ENCODE measurements around the gene RGCC.
"Not testable (repeated sequence)": the region's sequence is repeated elsewhere in the genome, so short reads cannot be mapped to it uniquely, and the experiment has no call there.

RGCC gene

GRCh38 chr13:41427666-41428065, 29.7 kb upstream of the RGCC start:
- DNase-seq (ENCODE audit: extremely low read depth, low read depth) = no peak
- TF ChIP-seq, protein P1, sequence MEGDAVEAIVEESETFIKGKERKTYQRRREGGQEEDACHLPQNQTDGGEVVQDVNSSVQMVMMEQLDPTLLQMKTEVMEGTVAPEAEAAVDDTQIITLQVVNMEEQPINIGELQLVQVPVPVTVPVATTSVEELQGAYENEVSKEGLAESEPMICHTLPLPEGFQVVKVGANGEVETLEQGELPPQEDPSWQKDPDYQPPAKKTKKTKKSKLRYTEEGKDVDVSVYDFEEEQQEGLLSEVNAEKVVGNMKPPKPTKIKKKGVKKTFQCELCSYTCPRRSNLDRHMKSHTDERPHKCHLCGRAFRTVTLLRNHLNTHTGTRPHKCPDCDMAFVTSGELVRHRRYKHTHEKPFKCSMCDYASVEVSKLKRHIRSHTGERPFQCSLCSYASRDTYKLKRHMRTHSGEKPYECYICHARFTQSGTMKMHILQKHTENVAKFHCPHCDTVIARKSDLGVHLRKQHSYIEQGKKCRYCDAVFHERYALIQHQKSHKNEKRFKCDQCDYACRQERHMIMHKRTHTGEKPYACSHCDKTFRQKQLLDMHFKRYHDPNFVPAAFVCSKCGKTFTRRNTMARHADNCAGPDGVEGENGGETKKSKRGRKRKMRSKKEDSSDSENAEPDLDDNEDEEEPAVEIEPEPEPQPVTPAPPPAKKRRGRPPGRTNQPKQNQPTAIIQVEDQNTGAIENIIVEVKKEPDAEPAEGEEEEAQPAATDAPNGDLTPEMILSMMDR (IDR thresholded peaks at IDR 0.05; ENCODE audit: low read depth, low read length) = no peak

GRCh38 chr13:41428155-41428554, 29.2 kb upstream of the RGCC start:
- no peak for DNase-seq (ENCODE audit: extremely low read depth, low read depth)
- TF ChIP-seq, protein P1 (IDR thresholded peaks at IDR 0.05; ENCODE audit: low read depth, low read length) = peak; percentile 33

DNA sequence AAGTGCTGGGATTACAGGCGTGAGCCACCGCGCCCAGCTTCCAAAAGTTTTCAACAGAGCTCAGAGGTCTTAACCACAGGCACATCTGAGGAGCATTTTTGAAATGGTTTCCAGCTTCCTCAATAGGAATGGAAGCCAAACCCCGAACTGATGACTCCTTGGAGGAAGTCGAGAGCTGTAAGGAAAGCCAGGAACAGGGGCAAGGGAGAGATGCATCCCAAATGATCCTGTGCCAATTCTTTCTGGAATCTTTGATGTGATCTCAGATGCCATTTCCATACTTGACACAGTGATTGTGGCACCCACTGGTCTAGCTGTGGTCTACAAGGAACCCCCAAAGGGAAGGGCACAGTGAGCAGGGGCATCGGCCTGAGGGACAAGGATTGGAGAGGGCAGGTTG, 23.3 kb upstream of the RGCC start:
- DNase-seq (ENCODE audit: extremely low read depth, low read depth) = not testable (repeated sequence)

- no peak for DNase-seq (ENCODE audit: extremely low read depth, low read depth)
- TF ChIP-seq, protein P1 (IDR thresholded peaks at IDR 0.05; ENCODE audit: low read depth, low read length) = no peak
Measured at GRCh38 chr13:41434831-41435520, 22.4 kb upstream of the RGCC start.

DNA sequence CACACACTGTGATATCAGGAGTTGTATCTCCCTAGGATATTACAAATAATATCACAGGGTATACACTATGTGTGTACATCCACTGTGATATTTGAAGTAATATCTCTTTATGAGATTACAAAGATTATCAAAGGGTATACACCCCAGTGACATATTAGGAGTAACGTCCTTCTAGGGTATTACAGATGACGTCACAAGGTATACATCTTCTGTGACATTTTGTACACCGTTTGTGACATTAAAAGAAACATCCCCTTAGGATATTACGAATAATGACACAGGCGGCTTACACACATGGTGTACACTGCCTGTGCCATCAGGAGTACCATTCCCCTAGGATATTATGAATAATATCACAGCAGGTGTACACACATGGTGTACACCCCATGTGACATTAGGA, 13.4 kb upstream of the RGCC start:
- TF ChIP-seq, protein P1 (IDR thresholded peaks at IDR 0.05; ENCODE audit: low read depth, low read length) = no peak
- no peak for DNase-seq (ENCODE audit: extremely low read depth, low read depth)

DNA sequence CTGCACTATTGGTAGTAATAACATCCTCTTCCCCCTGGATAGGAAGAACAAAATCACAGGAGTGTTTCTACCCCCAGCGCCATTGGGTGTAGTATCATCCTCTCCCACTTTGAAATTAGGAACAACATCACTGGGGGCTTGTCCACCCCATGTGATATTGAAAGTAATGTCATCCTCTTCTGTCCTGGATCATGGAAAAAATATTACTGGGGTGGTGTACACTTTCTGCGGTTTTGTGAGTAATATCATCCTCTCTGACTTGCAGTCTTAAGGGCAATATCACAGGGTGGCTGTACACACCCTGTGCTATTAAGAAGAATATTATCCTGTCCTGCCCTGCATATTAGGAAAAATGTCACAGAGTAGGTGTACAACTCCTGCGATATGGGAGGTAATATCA, 4.9 kb upstream of the RGCC start:
- TF ChIP-seq, protein P1 (IDR thresholded peaks at IDR 0.05; ENCODE audit: low read depth, low read length) = no peak
- no peak for DNase-seq (ENCODE audit: extremely low read depth, low read depth)

- TF ChIP-seq, protein P1 (IDR thresholded peaks at IDR 0.05; ENCODE audit: low read depth, low read length) = no peak
- DNase-seq (ENCODE audit: extremely low read depth, low read depth) = no peak
Measured at GRCh38 chr13:41453620-41454019, 3.7 kb upstream of the RGCC start.

GRCh38 chr13:41454170-41454569, 3.2 kb upstream of the RGCC start:
- TF ChIP-seq, protein P1 (IDR thresholded peaks at IDR 0.05; ENCODE audit: low read depth, low read length) = no peak
- DNase-seq (ENCODE audit: extremely low read depth, low read depth) = no peak
